K562 (cell line): ENCODE measurements around the gene RNGTT. TPM values are rescaled to one million over a fixed set of nuclear protein-coding genes. Genes with fewer than 3 reads are reported as not detected.
A peak's percentile ranks its signal among the peaks of the same experiment; 100 is the strongest.

ENCODE experiments used
- ATAC-seq: fragments of 200-7000 bp; cut with Tn5 transposase; 3 replicates; pipeline ENCODE4 v1.9.1; 2020; ENCODE audit warnings: moderate library complexity
- BruUV-seq: library from RNA; stranded (reverse); fragments of 400-500 nt; replicated peaks from 2 replicates; lab custom pipeline; 2021; lab: Mats Ljungman, UMichigan
- CTCF ChIA-PET: fragments of 300-600 bp; formaldehyde crosslinking; extraction: SDS; loops from one replicate; lab custom pipeline; 2021; ENCODE audit warnings: low intra/inter-chr PET ratio; lab: Yijun Ruan, JAX
- POLR2A ChIA-PET: fragments of 300-600, 350-650 bp; sonication (Branson Sonifier 250); formaldehyde crosslinking; extraction: SDS; loops from one replicate; lab custom pipeline; 2021; ENCODE audit warnings: antibody characterized with exemption, inconsistent platforms; lab: Yijun Ruan, JAX
- DNase-seq, 4 experiments: peaks; one replicate each; pipeline versions ENCODE4 v3.0.0 to v3.0.0-alpha.2; 2011 to 2018; ENCODE audit warnings: low spot score in 3 of 4, mixed read lengths in 3 of 4; ENCODE audit errors: extremely low read depth in 1 of 4
- FAIRE-seq: peaks from 2 replicates; lab custom pipeline; 2011; peaks lifted over from hg19 to GRCh38; lab: Jason Lieb, UNC
- H2AFZ ChIP-seq: 2 replicates; pipeline ENCODE4 v1.6.0; 2011; ENCODE audit warnings: low read depth, low read length, control low read depth, inconsistent platforms
- H3K27ac ChIP-seq: fragments of 200-600 bp; 3 replicates; pipeline ENCODE4 v1.8.0; 2011; ENCODE audit warnings: low read depth, mild to moderate bottlenecking, control low read depth, inconsistent platforms, low read length, moderate library complexity, mixed read lengths; ENCODE audit errors: extremely low read depth
- H3K27me3 ChIP-seq, 2 experiments: fragments of 300-600 bp in 1 of 2; 2 replicates in 1 of 2; 3 replicates in 1 of 2; pipeline versions ENCODE4 v1.6.0 to v1.8.0; 2011; ENCODE audit warnings: inconsistent platforms in 2 of 2, low read length in 2 of 2, mild to moderate bottlenecking in 1 of 2, mixed read lengths in 1 of 2, moderate library complexity in 1 of 2; ENCODE audit not compliant: control insufficient read depth in 2 of 2, insufficient read depth in 2 of 2
- H3K36me3 ChIP-seq: fragments of 300-600 bp; 3 replicates; pipeline ENCODE4 v1.8.0; 2011; ENCODE audit warnings: mild to moderate bottlenecking, low read length, inconsistent platforms; ENCODE audit not compliant: control insufficient read depth, insufficient read depth
- H3K4me1 ChIP-seq, 2 experiments: fragments of 200-600 bp in 1 of 2; replicated peaks in 1 of 2; 2 replicates in 1 of 2; 3 replicates in 1 of 2; pipeline versions ENCODE4 v1.5.1 to v1.8.0; 2011; ENCODE audit warnings: inconsistent platforms in 2 of 2, low read length in 2 of 2, mild to moderate bottlenecking in 1 of 2, mixed read lengths in 1 of 2, moderate library complexity in 1 of 2; ENCODE audit not compliant: control insufficient read depth in 2 of 2, insufficient read depth in 2 of 2
- H3K4me2 ChIP-seq: 2 replicates; pipeline ENCODE4 v1.6.1; 2011; ENCODE audit warnings: low read length, control low read depth, inconsistent platforms, mixed read lengths; ENCODE audit not compliant: insufficient read depth
- H3K4me3 ChIP-seq: fragments of 200-600 bp; sonication (generic), shearing (Covaris generic); 2 replicates; pipeline ENCODE4 v1.5.1; 2016; ENCODE audit warnings: control low read depth, inconsistent platforms
- H3K79me2 ChIP-seq: fragments of 200-600 bp; 3 replicates; pipeline ENCODE4 v1.8.0; 2011; ENCODE audit warnings: low read length, inconsistent platforms; ENCODE audit not compliant: control insufficient read depth, insufficient read depth
- H3K9ac ChIP-seq, 2 experiments: 2 replicates each; pipeline versions ENCODE4 v1.6.0 to v1.6.1; 2011; ENCODE audit warnings: low read depth in 2 of 2, low read length in 2 of 2, control low read depth in 1 of 2, inconsistent platforms in 1 of 2, mild to moderate bottlenecking in 1 of 2, mixed read lengths in 1 of 2; ENCODE audit not compliant: insufficient read depth in 1 of 2
- H3K9me1 ChIP-seq: one replicate; pipeline ENCODE4 v1.6.0; 2011; ENCODE audit warnings: inconsistent platforms, mild to moderate bottlenecking, low read length, moderate library complexity; ENCODE audit not compliant: control insufficient read depth, insufficient read depth
- H3K9me3 ChIP-seq: replicated peaks from 2 replicates; pipeline ENCODE4 v1.5.1; 2011; ENCODE audit warnings: low read depth, low read length, inconsistent platforms; ENCODE audit not compliant: control insufficient read depth, insufficient read depth
- H4K20me1 ChIP-seq: replicated peaks from 2 replicates; pipeline ENCODE4 v1.6.1; 2011; ENCODE audit warnings: low read length, inconsistent platforms, mixed read lengths; ENCODE audit not compliant: control insufficient read depth, insufficient read depth
- DIDO1 ChIP-seq: fragments of 450-650 bp; IDR thresholded peaks from 2 replicates; pipeline ENCODE4 v1.6.1; 2016; ENCODE audit warnings: low read depth, missing biosample characterization, missing genetic modification characterization
- FUS ChIP-seq: fragments of 200-400 bp; formaldehyde crosslinking; optimal IDR thresholded peaks from 2 replicates; pipeline ENCODE3; 2017; ENCODE audit warnings: low read depth, low read length
- JUNB ChIP-seq: fragments of 450-650 bp; formaldehyde crosslinking; conservative IDR thresholded peaks from 2 replicates; pipeline ENCODE4 v1.4.0; 2020; ENCODE audit warnings: mild to moderate bottlenecking
- MAZ ChIP-seq, 2 experiments: fragments of 450-650 bp in 1 of 2; sonication (generic) in 1 of 2; formaldehyde crosslinking; IDR thresholded peaks in 1 of 2; conservative IDR thresholded peaks in 1 of 2; 2 replicates each; pipeline versions ENCODE4 v1.4.0 to v1.5.0; 2020; ENCODE audit warnings: mild to moderate bottlenecking in 1 of 2, missing genetic modification reagents in 1 of 2
- MTF1 ChIP-seq: fragments of 250-450 bp; sonication (Bioruptor Pico); IDR thresholded peaks from 2 replicates; pipeline ENCODE4 v1.9.0; 2021; ENCODE audit warnings: moderate library complexity, mild to moderate bottlenecking, inconsistent platforms, borderline replicate concordance
- NFIC ChIP-seq: fragments of 450-650 bp; IDR thresholded peaks from 2 replicates; pipeline ENCODE4 v1.6.1; 2017; ENCODE audit warnings: mild to moderate bottlenecking, inconsistent platforms
- NR2F6 ChIP-seq: fragments of 450-650 bp; formaldehyde crosslinking; IDR thresholded peaks from 2 replicates; pipeline ENCODE4 v1.4.0; 2020; ENCODE audit warnings: mild to moderate bottlenecking
- POLR2A ChIP-seq: fragments of 450-650 bp; conservative IDR thresholded peaks from 2 replicates; pipeline ENCODE4 v1.6.1; 2016
- RB1 ChIP-seq: fragments of 450-650 bp; IDR thresholded peaks from 2 replicates; pipeline ENCODE4 v1.6.1; 2017; ENCODE audit warnings: low read depth, mild to moderate bottlenecking
- SAFB ChIP-seq: fragments of 200-400 bp; formaldehyde crosslinking; IDR thresholded peaks from 2 replicates; pipeline ENCODE4 v1.6.1; 2017; ENCODE audit warnings: low read depth, low read length, borderline replicate concordance
- THRAP3 ChIP-seq: fragments of 450-650 bp; IDR thresholded peaks from 2 replicates; pipeline ENCODE4 v1.6.1; 2016; ENCODE audit warnings: mild to moderate bottlenecking, inconsistent platforms, borderline replicate concordance
- TRIM28 ChIP-seq: fragments of 450-650 bp; IDR thresholded peaks from 2 replicates; pipeline ENCODE4 v1.6.1; 2017
- ZC3H8 ChIP-seq: fragments of 450-650 bp; IDR thresholded peaks from 2 replicates; pipeline ENCODE4 v1.6.1; 2017
- ZNF253 ChIP-seq: fragments of 250-450 bp; sonication (Bioruptor Pico); conservative IDR thresholded peaks from 2 replicates; pipeline ENCODE4 v1.6.1; 2021; ENCODE audit warnings: mild to moderate bottlenecking
- ZNF444 ChIP-seq: fragments of 250-450 bp; sonication (Bioruptor Pico); IDR thresholded peaks from 2 replicates; pipeline ENCODE4 v1.4.0; 2020; ENCODE audit warnings: mild to moderate bottlenecking, moderate library complexity
- ZNF778 ChIP-seq: fragments of 450-650 bp; formaldehyde crosslinking; IDR thresholded peaks from 2 replicates; pipeline ENCODE4 v1.4.0; 2020; ENCODE audit warnings: mild to moderate bottlenecking, moderate library complexity
- WGBS: fragments of 100-300 bp; shearing (Covaris generic); methylation state at CpG from one replicate; pipeline ENCODE4 v1.1.6; 2016; ENCODE audit warnings: low coverage, mixed read lengths; ENCODE audit not compliant: insufficient coverage; ENCODE audit errors: missing lambda C conversion rate; 5-methylcytosine and 5-hydroxymethylcytosine counted together
- in situ Hi-C: fragments of 300-500 bp; cut with MboI; formaldehyde crosslinking; loops from 4 replicates; pipeline ENCODE4 v1.15.0; 2018; ENCODE audit warnings: inconsistent platforms, mixed read lengths
- intact Hi-C: fragments of 100-400 bp; cut with micrococcal nuclease; formaldehyde crosslinking; loops from 2 replicates; pipeline ENCODE4 v1.14.2; 2022
- polyA plus RNA-seq, 8 experiments: library from polyadenylated mRNA; depleted of rRNA in 4 of 8; stranded (reverse) in 5 of 8; unstranded in 3 of 8; fragments of >200 nt; fragmentation: Nextera tagmentation in 2 of 8; fragmentation: Illumina TruSeq in 1 of 8; extraction: Ambion mirVana in 2 of 8; extraction: Trizol in 1 of 8; gene quantifications; 2 replicates each; pipeline versions ENCODE4 v1.2.1 to v1.2.3, GENCODE V29; 2011 to 2014; ENCODE audit warnings: inconsistent platforms in 1 of 8, missing spikeins in 1 of 8
- total RNA-seq, 7 experiments: library from RNA; depleted of rRNA in 6 of 7; stranded (reverse); fragments of >200 nt in 6 of 7; fragmentation: Illumina TruSeq in 2 of 7; extraction: Trizol in 2 of 7; gene quantifications; 2 replicates each; pipeline versions ENCODE4 v1.2.1 to v1.2.3, GENCODE V29; 2011 to 2021; ENCODE audit warnings: low replicate concordance in 1 of 7
- TF ChIP-seq, protein P1 (sequence below), 2 experiments: IDR thresholded peaks; 2 replicates each; pipeline ENCODE4 v1.6.1; 2012; ENCODE audit warnings: improper control_type of control experiment in 2 of 2, low read depth in 2 of 2, low read length in 2 of 2, borderline replicate concordance in 1 of 2

RNGTT gene
- total and polyA plus RNA-seq, 9 of the 15 experiments (the other 6 are each of a cell fraction or from before 2014, with no cell fraction given) = 6.1 to 31.7 (median 19.5) TPM

DNA sequence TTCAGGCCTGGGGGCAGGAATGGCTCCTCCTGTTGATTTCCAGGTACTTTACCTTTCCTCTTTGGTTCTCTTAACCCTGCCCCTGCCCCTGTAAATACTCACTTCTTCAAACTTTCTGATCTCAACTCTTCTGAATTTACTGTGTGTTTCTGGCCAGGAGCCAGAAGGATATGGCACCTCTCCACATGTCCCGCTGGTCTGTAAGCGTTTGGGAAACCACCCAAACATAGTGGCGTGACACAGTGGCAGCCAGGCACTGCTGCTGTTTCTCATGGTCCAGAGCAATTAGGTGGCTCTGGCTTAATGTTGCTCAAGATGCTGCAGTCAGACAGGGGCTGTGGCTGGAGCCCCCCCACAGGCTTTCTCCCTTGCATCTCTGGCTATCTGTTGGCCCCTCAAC lies 374.5 kb downstream of the RNGTT start:
- Histone ChIP-seq H3K4me3 (no peak overlapping the region), H4K20me1 (no peaks in the 10 kb centered on the region), H3K9me1 (no peaks in the 10 kb centered on the region), H3K27me3 (peaks cover 20 to 45% of the 10 kb centered on the region in 2 experiments), H3K27ac (no peak overlapping the region), H3K79me2 (no peaks in the 10 kb centered on the region), H3K4me2 (no peak overlapping the region), H3K36me3 (no peaks in the 10 kb centered on the region), H3K9me3 (no peaks in the 10 kb centered on the region), H3K4me1 (no peaks in the 10 kb centered on the region), H2AFZ (no peak overlapping the region), H3K9ac (no peak overlapping the region)
- CTCF ChIA-PET = no interaction called here
- no peak for TF ChIP-seq SAFB
- peak; percentile 69 for TF ChIP-seq NFIC
- no peak for DNase-seq
- no peak for ATAC-seq
- WGBS = 0% methylated on average over 3 of the region's 3 CpGs
- POLR2A ChIA-PET = interaction anchor here (1.3 kb wide), 1 partner anchor 14 kb away, joined by 3 read pairs; no protein-coding TSS in a partner anchor
- in situ Hi-C loops (no loop called here), intact Hi-C loops (no loop called here)
- FAIRE-seq = no peak
- no TSS peak for BruUV-seq

DNA sequence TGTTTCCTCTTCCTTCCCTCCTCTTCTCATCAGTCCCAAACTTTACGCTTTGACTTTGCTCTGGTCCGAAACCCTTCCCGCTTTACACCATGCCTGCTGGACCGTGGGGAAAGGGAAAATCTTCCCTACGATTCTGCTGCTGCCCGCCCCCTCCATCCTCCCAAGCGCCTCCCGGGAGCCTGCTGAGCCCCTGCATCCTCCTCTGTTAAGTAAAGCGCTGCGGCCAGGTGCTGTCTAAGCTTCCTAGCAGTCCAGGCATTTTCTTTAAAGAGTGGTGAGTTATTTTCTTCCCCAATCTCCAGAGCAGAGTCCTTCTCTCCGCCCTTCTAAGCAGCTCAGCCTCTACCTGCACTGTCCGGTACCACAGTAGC lies 376.3 kb downstream of the RNGTT start:
- H3K27ac ChIP-seq = no peak overlapping the region
- intact Hi-C loops (no loop called here), in situ Hi-C loops (no loop called here)
- FAIRE-seq (no peak), DNase-seq (no peak), ATAC-seq (no peak; the same call in 2 of the 3 replicates)
- no peak overlapping the region for H3K4me3 ChIP-seq
- no peaks in the 10 kb centered on the region for H3K9me1 ChIP-seq
- no peaks in the 10 kb centered on the region for H3K9me3 ChIP-seq
- POLR2A ChIA-PET = no interaction called here
- no peaks in the 10 kb centered on the region for H3K4me1 ChIP-seq
- no peaks in the 10 kb centered on the region for H4K20me1 ChIP-seq
- H3K9ac ChIP-seq = no peak overlapping the region
- no peaks in the 10 kb centered on the region for H3K36me3 ChIP-seq
- H3K79me2 ChIP-seq = no peaks in the 10 kb centered on the region
- H2AFZ ChIP-seq = no peak overlapping the region
- H3K4me2 ChIP-seq = no peak overlapping the region
- H3K27me3 ChIP-seq = peaks cover 20 to 45% of the 10 kb centered on the region in 2 experiments
- no TSS peak for BruUV-seq
- 2% methylated on average over 11 of the region's 12 CpGs for WGBS
- CTCF ChIA-PET = no interaction called here
- TF ChIP-seq NR2F6 (no peak), ZNF778 (CRISPR knock-in tag) (no peak), ZNF253 (CRISPR knock-in tag) (no peak), ZNF444 (no peak), MAZ (CRISPR knock-in tag; conservative IDR thresholded peaks at IDR 0.05 in 1 of 2, IDR thresholded peaks at IDR 0.05 in 1 of 2) (no peak), THRAP3 (no peak), RB1 (no peak), TRIM28 (no peak), MTF1 (CRISPR knock-in tag) (no peak), DIDO1 (tag) (no peak), POLR2A (no peak), JUNB (no peak), ZC3H8 (no peak), FUS (no peak)
- TF ChIP-seq, protein P1, sequence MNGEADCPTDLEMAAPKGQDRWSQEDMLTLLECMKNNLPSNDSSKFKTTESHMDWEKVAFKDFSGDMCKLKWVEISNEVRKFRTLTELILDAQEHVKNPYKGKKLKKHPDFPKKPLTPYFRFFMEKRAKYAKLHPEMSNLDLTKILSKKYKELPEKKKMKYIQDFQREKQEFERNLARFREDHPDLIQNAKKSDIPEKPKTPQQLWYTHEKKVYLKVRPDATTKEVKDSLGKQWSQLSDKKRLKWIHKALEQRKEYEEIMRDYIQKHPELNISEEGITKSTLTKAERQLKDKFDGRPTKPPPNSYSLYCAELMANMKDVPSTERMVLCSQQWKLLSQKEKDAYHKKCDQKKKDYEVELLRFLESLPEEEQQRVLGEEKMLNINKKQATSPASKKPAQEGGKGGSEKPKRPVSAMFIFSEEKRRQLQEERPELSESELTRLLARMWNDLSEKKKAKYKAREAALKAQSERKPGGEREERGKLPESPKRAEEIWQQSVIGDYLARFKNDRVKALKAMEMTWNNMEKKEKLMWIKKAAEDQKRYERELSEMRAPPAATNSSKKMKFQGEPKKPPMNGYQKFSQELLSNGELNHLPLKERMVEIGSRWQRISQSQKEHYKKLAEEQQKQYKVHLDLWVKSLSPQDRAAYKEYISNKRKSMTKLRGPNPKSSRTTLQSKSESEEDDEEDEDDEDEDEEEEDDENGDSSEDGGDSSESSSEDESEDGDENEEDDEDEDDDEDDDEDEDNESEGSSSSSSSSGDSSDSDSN (IDR thresholded peaks at IDR 0.05; ENCODE audit: borderline replicate concordance in 1 of 2, low read depth in 2 of 2, low read length in 2 of 2) = no peak
